Naive thymus-derived CD4-positive, alpha-beta T cell (primary cell): ENCODE results near the gene SENP5. TPM values are rescaled to one million over a fixed set of nuclear protein-coding genes. Genes with fewer than 3 reads are reported as not detected.

Source experiments
- polyA plus RNA-seq, 2 donors: library from polyadenylated mRNA; unstranded; fragments of 300-500 nt; fragmentation: Illumina TruSeq; gene quantifications; one replicate each; pipeline ENCODE4 v1.2.3, GENCODE V29; 2021
- total RNA-seq, 6 experiments: library from RNA in 5 of 6; stranded (reverse) in 5 of 6; gene quantifications; 1 replicate in 5 of 6; 2 replicates in 1 of 6; pipeline ENCODE4 v1.2.3 and lab custom pipeline; 2021 to 2026

Gene SENP5
- total and polyA plus RNA-seq, 7 experiments from 2014 or later, result 6.8 to 59.4 (median 41.3) TPM

Other genes with a start within 250 kb of the SENP5 start
- gene NRROS, start 228.2 kb upstream of the SENP5 start, total RNA-seq, result 10 to 100 TPM in 4 of 5 experiments, 1 to 10 TPM in 1; 9.8 to 53.3 (median 14.2) TPM
- 1 to 10 TPM; 1.3 to 4.3 TPM for gene NRROS, start 228.2 kb upstream of the SENP5 start, polyA plus RNA-seq
- gene CEP19, start 155.7 kb upstream of the SENP5 start, total RNA-seq, result 1 to 10 TPM in 4 of 5 experiments, under 1 TPM in 1; 0.96 to 8.1 (median 6.9) TPM
- gene CEP19, start 155.7 kb upstream of the SENP5 start, polyA plus RNA-seq, result 10 to 100 TPM in 1 of 2 donors, 1 to 10 TPM in 1; 5.0 to 10.7 TPM
- 10 to 100 TPM; 13.7 to 58.5 (median 17.3) TPM for gene PIGX, start 155.5 kb upstream of the SENP5 start, total RNA-seq
- 10 to 100 TPM; 22.6 to 35.9 TPM for gene PIGX, start 155.5 kb upstream of the SENP5 start, polyA plus RNA-seq
- gene PAK2, start 128.1 kb upstream of the SENP5 start, total RNA-seq, result 10 to 100 TPM; 57.7 to 97.3 (median 79.7) TPM
- gene PAK2, start 128.1 kb upstream of the SENP5 start, polyA plus RNA-seq, result 10 to 100 TPM; 25.8 to 30.8 TPM
- 10 to 100 TPM; 42.9 to 77.3 (median 67.5) TPM for gene NCBP2, start 74.6 kb downstream of the SENP5 start, total RNA-seq
- gene NCBP2, start 74.6 kb downstream of the SENP5 start, polyA plus RNA-seq, result 10 to 100 TPM; 74.3 to 96.9 TPM
- 1 to 10 TPM in 2 of 5 experiments, under 1 TPM in 2, not detected in 1; 0.22 to 2.7 (median 1.6) TPM for gene PIGZ, start 100.9 kb downstream of the SENP5 start, total RNA-seq
- under 1 TPM; 0.20 to 0.65 TPM for gene PIGZ, start 100.9 kb downstream of the SENP5 start, polyA plus RNA-seq
- gene MELTF, start 161.9 kb downstream of the SENP5 start, total RNA-seq, result 1 to 10 TPM in 3 of 5 experiments, under 1 TPM in 2; 0.51 to 7.6 (median 2.7) TPM
- under 1 TPM in 1 of 2 donors, not detected in 1; 0.09 TPM for gene MELTF, start 161.9 kb downstream of the SENP5 start, polyA plus RNA-seq